GM23338 (cell line): ENCODE data around the gene FAF1.

Experiments
- CTCF ChIP-seq, 2 experiments: fragments of 200-600 bp in 1 of 2; sonication (generic) in 1 of 2; conservative IDR thresholded peaks; 2 replicates each; pipeline versions ENCODE4 v1.5.1 to v1.6.1; 2016 to 2017; ENCODE audit warnings: antibody characterized with exemption in 2 of 2, low read depth in 2 of 2, mild to moderate bottlenecking in 2 of 2, moderate library complexity in 1 of 2
- ETS1 ChIP-seq: IDR thresholded peaks from 2 replicates; pipeline ENCODE4 v1.6.1; 2016; ENCODE audit warnings: antibody characterized with exemption
- EZH2 ChIP-seq: fragments of 200-600 bp; sonication (generic); IDR thresholded peaks from one replicate; pipeline ENCODE4 v1.8.0; 2017; ENCODE audit warnings: antibody characterized with exemption, mild to moderate bottlenecking, low read depth; ENCODE audit not compliant: unreplicated experiment
- POLR2AphosphoS5 ChIP-seq: IDR thresholded peaks from 2 replicates; pipeline ENCODE4 v1.6.1; 2016; ENCODE audit warnings: antibody characterized with exemption, low read depth
- REST ChIP-seq: IDR thresholded peaks from one replicate; pipeline ENCODE4 v1.6.1; 2018; ENCODE audit warnings: antibody characterized with exemption; ENCODE audit not compliant: unreplicated experiment

- TF ChIP-seq ETS1, result no peak
- TF ChIP-seq CTCF (conservative IDR thresholded peaks at IDR 0.05; ENCODE audit: low read depth in 2 of 2), result no peak
- TF ChIP-seq POLR2AphosphoS5, result no peak
- no peak for TF ChIP-seq REST
- no peak for TF ChIP-seq EZH2
Measured at GRCh38 chr1:50458507-50458906, 501.6 kb downstream of the FAF1 start.
